Cardiac muscle cell (in vitro differentiated cells and primary cell): ENCODE results near the gene TTC34. TPM values are rescaled to one million over a fixed set of nuclear protein-coding genes. Genes with fewer than 3 reads are reported as not detected.

Source experiments
- DNase-seq, 2 donors: peaks; one replicate each; pipeline versions ENCODE4 v3.0.0 to v3.0.0-alpha.2; 2010 to 2017; ENCODE audit warnings: low read depth in 1 of 2, low spot score in 1 of 2
- H3K27ac ChIP-seq: fragments of 200-600 bp; sonication (generic); 2 replicates; pipeline ENCODE4 v1.5.1; 2016
- H3K27me3 ChIP-seq: fragments of 200-600 bp; sonication (generic); 2 replicates; pipeline ENCODE4 v1.6.0; 2016; ENCODE audit warnings: control low read depth
- H3K36me3 ChIP-seq: fragments of 200-600 bp; sonication (generic); 2 replicates; pipeline ENCODE4 v1.5.1; 2016; ENCODE audit warnings: control low read depth
- H3K4me1 ChIP-seq: fragments of 200-600 bp; sonication (generic); 2 replicates; pipeline ENCODE4 v1.8.1; 2017; ENCODE audit warnings: low read depth, mild to moderate bottlenecking, mixed run types
- H3K4me3 ChIP-seq: fragments of 200-600 bp; sonication (generic); 2 replicates; pipeline ENCODE4 v1.5.1; 2016; ENCODE audit warnings: mild to moderate bottlenecking
- H3K9me3 ChIP-seq: fragments of 200-600 bp; sonication (generic); 2 replicates; pipeline ENCODE4 v1.5.1; 2017; ENCODE audit warnings: low read depth, mild to moderate bottlenecking, control low read depth
- CTCF ChIP-seq: IDR thresholded peaks from 2 replicates; pipeline ENCODE4 v1.5.1; 2012; ENCODE audit warnings: low read depth, mild to moderate bottlenecking, low read length
- polyA plus RNA-seq: library from polyadenylated mRNA; unstranded; fragments of >200 nt; fragmentation: Nextera tagmentation; extraction: Ambion mirVana; gene quantifications from 2 replicates; pipeline ENCODE4 v1.2.1, GENCODE V29; 2016
- total RNA-seq: library from RNA; depleted of rRNA; stranded (reverse); fragments of >200 nt; gene quantifications from 2 replicates; pipeline ENCODE4 v1.2.3, GENCODE V29; 2016

The TTC34 gene
- total and polyA plus RNA-seq, 2 experiments from 2014 or later = not detected

- no peaks in the 10 kb centered on the region for H3K36me3 ChIP-seq
- H3K27me3 ChIP-seq = no peaks in the 10 kb centered on the region
- no peak for TF ChIP-seq CTCF
- no peak for DNase-seq
- no peak overlapping the region for H3K27ac ChIP-seq
- no peaks in the 10 kb centered on the region for H3K4me1 ChIP-seq
- H3K9me3 ChIP-seq = no peaks in the 10 kb centered on the region
- H3K4me3 ChIP-seq = no peak overlapping the region
Observed at GRCh38 chr1:2605509-2606395, 195.7 kb downstream of the TTC34 start.

DNA sequence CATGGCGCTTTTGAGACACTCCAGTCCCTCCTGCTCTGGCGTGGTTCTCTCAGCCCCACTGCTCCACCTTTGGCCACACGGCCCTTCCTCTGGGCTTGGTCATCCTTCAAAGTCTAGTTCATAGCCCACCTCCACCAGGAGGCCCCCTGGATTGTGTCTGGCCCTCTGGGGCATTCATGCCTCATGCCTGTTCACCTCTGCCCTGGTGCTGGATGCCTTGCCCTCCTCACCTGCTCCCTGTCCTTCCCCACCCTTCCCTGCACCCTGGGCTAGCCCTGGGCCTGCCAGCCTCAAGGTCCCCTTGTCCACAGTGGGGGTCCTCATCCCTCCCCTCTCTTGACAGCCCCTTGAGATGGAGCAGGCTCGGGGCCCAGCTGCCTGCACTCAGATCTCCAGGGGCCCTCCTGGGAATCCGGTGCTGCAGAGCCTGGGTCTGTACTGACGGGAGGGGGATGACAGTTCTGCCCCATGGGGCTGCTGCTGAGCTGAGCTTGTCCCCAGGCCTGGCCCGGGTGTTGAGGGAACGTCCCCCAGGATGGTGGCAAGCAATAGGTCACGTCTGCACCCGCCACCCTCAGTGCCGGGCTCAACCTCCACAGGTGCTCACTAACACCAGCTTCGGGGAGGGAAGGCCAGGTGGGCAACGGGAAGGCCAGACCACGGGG is 196.5 kb downstream of the TTC34 start:
- Histone ChIP-seq H3K4me3 (no peak overlapping the region), H3K4me1 (no peaks in the 10 kb centered on the region), H3K9me3 (no peaks in the 10 kb centered on the region), H3K27me3 (no peaks in the 10 kb centered on the region), H3K27ac (no peak overlapping the region), H3K36me3 (no peaks in the 10 kb centered on the region)
- TF ChIP-seq CTCF = no peak
- no peak for DNase-seq

DNA sequence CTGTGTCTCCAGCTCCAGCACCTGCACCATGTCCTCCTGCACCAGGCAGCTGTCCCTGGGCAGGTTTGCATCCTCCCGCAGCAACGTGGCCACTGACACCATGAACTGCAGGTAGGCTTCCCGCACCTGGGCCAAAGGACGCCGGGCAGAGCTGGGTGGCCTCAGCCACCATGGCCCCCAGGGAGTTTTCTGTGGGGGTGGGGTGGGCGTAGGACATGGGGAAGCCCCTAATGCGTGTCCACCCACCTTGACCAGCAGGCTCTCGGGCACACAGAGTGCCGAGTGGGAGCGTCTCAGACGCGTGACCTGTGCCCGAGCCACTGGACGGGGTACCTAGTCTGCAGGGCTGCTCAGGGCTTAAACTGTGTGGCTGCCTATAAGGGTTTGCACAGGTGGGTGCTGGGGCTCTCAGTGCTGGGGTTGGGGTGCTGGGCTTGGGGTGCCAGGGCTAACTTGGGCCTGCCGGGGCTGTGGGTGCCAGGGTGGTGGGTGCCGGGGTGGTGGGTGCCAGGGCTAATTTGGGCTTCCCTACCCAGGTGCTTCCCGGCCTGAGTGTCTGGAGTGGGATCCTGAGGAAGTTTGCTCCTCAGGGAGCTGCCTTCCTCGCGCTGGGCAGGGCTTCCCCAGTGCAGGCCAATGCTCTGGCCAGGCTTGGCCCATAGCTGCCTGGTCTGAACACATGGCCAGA is 197.2 kb downstream of the TTC34 start:
- Histone ChIP-seq H3K27me3 (no peaks in the 10 kb centered on the region), H3K4me3 (no peak overlapping the region), H3K4me1 (no peaks in the 10 kb centered on the region), H3K27ac (no peak overlapping the region), H3K9me3 (no peaks in the 10 kb centered on the region), H3K36me3 (no peaks in the 10 kb centered on the region)
- DNase-seq = no peak
- TF ChIP-seq CTCF = no peak

DNA sequence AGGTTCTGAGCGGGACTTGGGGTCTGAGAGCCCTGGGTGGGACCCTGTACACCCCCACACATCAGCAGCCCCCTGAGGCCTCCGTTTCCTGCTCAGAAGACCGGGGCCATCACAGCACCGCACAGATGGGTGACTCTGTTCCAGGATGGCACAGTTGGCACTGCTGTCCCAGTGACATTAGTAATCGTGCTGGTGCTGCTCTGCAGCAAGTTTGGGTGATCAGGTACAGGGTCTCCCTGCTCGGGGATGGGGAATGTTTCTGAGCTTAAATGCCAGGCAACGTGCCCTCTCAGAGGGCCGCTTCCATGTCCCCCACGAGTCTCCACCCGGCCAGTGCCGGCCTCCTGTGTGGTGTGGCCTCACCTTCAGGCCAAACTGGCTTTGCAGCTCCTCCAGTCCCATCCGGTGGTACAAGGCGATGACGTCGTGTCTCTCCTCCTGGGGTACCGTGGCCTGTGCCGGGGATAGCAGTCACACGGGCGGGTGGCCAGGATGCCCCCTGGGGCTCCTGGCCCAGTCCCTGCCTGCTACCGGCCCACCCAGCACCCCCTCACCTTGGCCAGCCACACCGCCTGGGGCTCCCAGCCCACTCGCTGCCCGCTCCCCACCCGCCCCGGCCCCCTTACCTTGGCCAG is 197.9 kb downstream of the TTC34 start:
- H3K4me1 ChIP-seq = no peaks in the 10 kb centered on the region
- no peaks in the 10 kb centered on the region for H3K9me3 ChIP-seq
- DNase-seq = no peak
- H3K27me3 ChIP-seq = no peaks in the 10 kb centered on the region
- TF ChIP-seq CTCF = no peak
- H3K36me3 ChIP-seq = no peaks in the 10 kb centered on the region
- no peak overlapping the region for H3K27ac ChIP-seq
- H3K4me3 ChIP-seq = no peak overlapping the region

- Histone ChIP-seq H3K27ac (no peak overlapping the region), H3K4me1 (no peaks in the 10 kb centered on the region), H3K36me3 (no peaks in the 10 kb centered on the region), H3K27me3 (no peaks in the 10 kb centered on the region), H3K4me3 (no peak overlapping the region), H3K9me3 (no peaks in the 10 kb centered on the region)
- no peak for DNase-seq
- no peak for TF ChIP-seq CTCF
Observed at GRCh38 chr1:2602866-2603520, 198.5 kb downstream of the TTC34 start.
